Measurements from ENCODE around the gene KIAA1217.

DNA sequence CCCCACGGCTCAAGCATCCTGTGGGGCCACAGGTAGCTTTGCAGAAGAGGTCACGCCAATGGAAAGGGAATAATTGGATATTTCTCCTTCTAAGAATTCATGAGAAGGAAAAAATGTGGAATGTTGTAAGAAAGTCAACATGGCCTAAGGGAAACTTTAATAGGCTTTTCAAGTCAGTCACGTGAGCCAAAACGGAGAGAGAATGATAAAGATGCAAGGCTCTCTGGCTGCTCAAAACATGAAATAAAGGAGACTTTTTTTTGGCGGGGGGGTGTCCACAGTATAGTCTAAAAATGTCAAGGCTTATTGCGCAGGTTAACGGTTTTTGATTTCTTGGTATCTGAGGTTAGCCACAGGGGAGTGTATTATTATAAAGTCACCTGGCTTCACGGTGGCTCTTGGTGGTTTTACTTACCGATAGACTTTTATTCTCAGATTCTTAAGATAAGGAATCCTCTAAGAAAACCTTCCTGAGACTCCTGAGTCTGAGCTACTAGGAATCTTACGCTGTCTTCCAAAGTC lies 366.6 kb downstream of the KIAA1217 start:
- TF ChIP-seq, protein P1, sequence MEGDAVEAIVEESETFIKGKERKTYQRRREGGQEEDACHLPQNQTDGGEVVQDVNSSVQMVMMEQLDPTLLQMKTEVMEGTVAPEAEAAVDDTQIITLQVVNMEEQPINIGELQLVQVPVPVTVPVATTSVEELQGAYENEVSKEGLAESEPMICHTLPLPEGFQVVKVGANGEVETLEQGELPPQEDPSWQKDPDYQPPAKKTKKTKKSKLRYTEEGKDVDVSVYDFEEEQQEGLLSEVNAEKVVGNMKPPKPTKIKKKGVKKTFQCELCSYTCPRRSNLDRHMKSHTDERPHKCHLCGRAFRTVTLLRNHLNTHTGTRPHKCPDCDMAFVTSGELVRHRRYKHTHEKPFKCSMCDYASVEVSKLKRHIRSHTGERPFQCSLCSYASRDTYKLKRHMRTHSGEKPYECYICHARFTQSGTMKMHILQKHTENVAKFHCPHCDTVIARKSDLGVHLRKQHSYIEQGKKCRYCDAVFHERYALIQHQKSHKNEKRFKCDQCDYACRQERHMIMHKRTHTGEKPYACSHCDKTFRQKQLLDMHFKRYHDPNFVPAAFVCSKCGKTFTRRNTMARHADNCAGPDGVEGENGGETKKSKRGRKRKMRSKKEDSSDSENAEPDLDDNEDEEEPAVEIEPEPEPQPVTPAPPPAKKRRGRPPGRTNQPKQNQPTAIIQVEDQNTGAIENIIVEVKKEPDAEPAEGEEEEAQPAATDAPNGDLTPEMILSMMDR (IDR thresholded peaks at IDR 0.05; ENCODE audit: poor library complexity, severe bottlenecking), result no peak
- TF ChIP-seq SMC3 (conservative IDR thresholded peaks at IDR 0.05; ENCODE audit: poor library complexity) (no peak), EZH2 (IDR thresholded peaks at IDR 0.05; ENCODE audit: borderline replicate concordance, insufficient read depth, low read length, poor library complexity, severe bottlenecking) (no peak), REST (IDR thresholded peaks at IDR 0.05; ENCODE audit: borderline replicate concordance) (no peak), RAD21 (conservative IDR thresholded peaks at IDR 0.05) (no peak), EP300 (conservative IDR thresholded peaks at IDR 0.05; ENCODE audit: poor library complexity, severe bottlenecking) (no peak), TAF1 (IDR thresholded peaks at IDR 0.05; ENCODE audit: low read depth) (no peak), POLR2AphosphoS5 (IDR thresholded peaks at IDR 0.05) (no peak), MXI1 (conservative IDR thresholded peaks at IDR 0.05; ENCODE audit: poor library complexity, severe bottlenecking) (no peak)
